Naive thymus-derived CD4-positive, alpha-beta T cell (primary cell): Measurements from ENCODE around the gene SLC39A11. TPM values are rescaled to one million over a fixed set of nuclear protein-coding genes. Genes with fewer than 3 reads are reported as not detected.
A peak's percentile ranks its signal among the peaks of the same experiment; 100 is the strongest.

Experiments
- ATAC-seq: fragments of 150-1000 bp; cut with Tn5 transposase; 2 replicates; pipeline ENCODE4 v1.10.0; 2021; ENCODE audit warnings: mild to moderate bottlenecking, moderate library complexity
- CTCF ChIA-PET: fragments of 350-600 bp; sonication (Branson Sonifier 250); formaldehyde crosslinking; loops from one replicate; lab custom pipeline; 2021; ENCODE audit warnings: antibody characterized with exemption; lab: Charles Lee
- POLR2A ChIA-PET: fragments of 350-600 bp; sonication (Branson Sonifier 250); formaldehyde crosslinking; loops from one replicate; lab custom pipeline; 2021; ENCODE audit warnings: antibody characterized with exemption, inconsistent platforms; lab: Charles Lee
- DNase-seq, 9 donors: peaks; one replicate each; pipeline versions ENCODE4 v3.0.0 to v3.0.0-alpha.2; 2020 to 2022; ENCODE audit warnings: mixed read lengths in 1 of 9
- H3K27ac ChIP-seq: one replicate; pipeline ENCODE4 v1.7.0; 2013; ENCODE audit warnings: mild to moderate bottlenecking, low read depth, low read length, moderate library complexity
- H3K27me3 ChIP-seq, 2 donors: one replicate each; pipeline ENCODE4 v1.7.0; 2013; ENCODE audit warnings: low read length in 2 of 2, mild to moderate bottlenecking in 2 of 2, moderate library complexity in 2 of 2; ENCODE audit not compliant: control insufficient read depth in 2 of 2, insufficient read depth in 2 of 2
- H3K36me3 ChIP-seq, 3 experiments: 1 replicate in 2 of 3; 2 replicates in 1 of 3; pipeline ENCODE4 v1.7.0; 2013; ENCODE audit warnings: low read length in 3 of 3, mild to moderate bottlenecking in 3 of 3, moderate library complexity in 1 of 3; ENCODE audit not compliant: insufficient read depth in 3 of 3, control insufficient read depth in 2 of 3
- H3K4me1 ChIP-seq, 2 donors: one replicate each; pipeline ENCODE4 v1.7.0; 2013; ENCODE audit warnings: low read length in 2 of 2, mild to moderate bottlenecking in 2 of 2, moderate library complexity in 1 of 2; ENCODE audit not compliant: control insufficient read depth in 2 of 2, insufficient read depth in 2 of 2
- H3K4me3 ChIP-seq: 2 replicates; pipeline ENCODE4 v1.7.0; 2013; ENCODE audit warnings: mild to moderate bottlenecking, low read length
- H3K9me3 ChIP-seq, 3 experiments: 1 replicate in 2 of 3; 2 replicates in 1 of 3; pipeline ENCODE4 v1.7.0; 2013; ENCODE audit warnings: low read length in 3 of 3; ENCODE audit not compliant: control insufficient read depth in 2 of 3
- H3K27ac Mint-ChIP-seq, 9 donors: one replicate each; pipeline ENCODE4 v1.8.0; 2020 to 2022; ENCODE audit warnings: mixed read lengths in 9 of 9, mild to moderate bottlenecking in 8 of 9, moderate library complexity in 5 of 9, inconsistent platforms in 2 of 9
- H3K27me3 Mint-ChIP-seq, 5 donors: one replicate each; pipeline ENCODE4 v1.8.0; 2021 to 2022; ENCODE audit warnings: mixed read lengths in 5 of 5, mild to moderate bottlenecking in 1 of 5
- H3K36me3 Mint-ChIP-seq, 5 donors: one replicate each; pipeline ENCODE4 v1.8.0; 2020 to 2022; ENCODE audit warnings: mixed read lengths in 5 of 5, mild to moderate bottlenecking in 3 of 5, inconsistent platforms in 1 of 5
- H3K4me1 Mint-ChIP-seq, 7 donors: one replicate each; pipeline ENCODE4 v1.8.0; 2020 to 2022; ENCODE audit warnings: mixed read lengths in 7 of 7, mild to moderate bottlenecking in 3 of 7, inconsistent platforms in 1 of 7
- H3K4me3 Mint-ChIP-seq, 10 donors: one replicate each; pipeline ENCODE4 v1.8.0; 2020 to 2022; ENCODE audit warnings: mild to moderate bottlenecking in 10 of 10, mixed read lengths in 10 of 10, moderate library complexity in 6 of 10, inconsistent platforms in 2 of 10
- H3K9me3 Mint-ChIP-seq, 11 donors: one replicate each; pipeline ENCODE4 v1.8.0; 2020 to 2022; ENCODE audit warnings: mixed read lengths in 11 of 11, mild to moderate bottlenecking in 4 of 11, inconsistent platforms in 1 of 11, moderate library complexity in 1 of 11
- intact Hi-C, 2 donors: fragments of 100-400 bp; cut with micrococcal nuclease; formaldehyde crosslinking; loops; one replicate each; pipeline ENCODE4 v1.15.1; 2023
- polyA plus RNA-seq, 2 donors: library from polyadenylated mRNA; unstranded; fragments of 300-500 nt; fragmentation: Illumina TruSeq; gene quantifications; one replicate each; pipeline ENCODE4 v1.2.3, GENCODE V29; 2021
- total RNA-seq, 6 experiments: library from RNA in 5 of 6; stranded (reverse) in 5 of 6; gene quantifications; 1 replicate in 5 of 6; 2 replicates in 1 of 6; pipeline ENCODE4 v1.2.3 and lab custom pipeline; 2021 to 2026

SLC39A11 gene
- total and polyA plus RNA-seq, 7 experiments from 2014 or later: 8.5 to 36.7 (median 19.8) TPM

DNA sequence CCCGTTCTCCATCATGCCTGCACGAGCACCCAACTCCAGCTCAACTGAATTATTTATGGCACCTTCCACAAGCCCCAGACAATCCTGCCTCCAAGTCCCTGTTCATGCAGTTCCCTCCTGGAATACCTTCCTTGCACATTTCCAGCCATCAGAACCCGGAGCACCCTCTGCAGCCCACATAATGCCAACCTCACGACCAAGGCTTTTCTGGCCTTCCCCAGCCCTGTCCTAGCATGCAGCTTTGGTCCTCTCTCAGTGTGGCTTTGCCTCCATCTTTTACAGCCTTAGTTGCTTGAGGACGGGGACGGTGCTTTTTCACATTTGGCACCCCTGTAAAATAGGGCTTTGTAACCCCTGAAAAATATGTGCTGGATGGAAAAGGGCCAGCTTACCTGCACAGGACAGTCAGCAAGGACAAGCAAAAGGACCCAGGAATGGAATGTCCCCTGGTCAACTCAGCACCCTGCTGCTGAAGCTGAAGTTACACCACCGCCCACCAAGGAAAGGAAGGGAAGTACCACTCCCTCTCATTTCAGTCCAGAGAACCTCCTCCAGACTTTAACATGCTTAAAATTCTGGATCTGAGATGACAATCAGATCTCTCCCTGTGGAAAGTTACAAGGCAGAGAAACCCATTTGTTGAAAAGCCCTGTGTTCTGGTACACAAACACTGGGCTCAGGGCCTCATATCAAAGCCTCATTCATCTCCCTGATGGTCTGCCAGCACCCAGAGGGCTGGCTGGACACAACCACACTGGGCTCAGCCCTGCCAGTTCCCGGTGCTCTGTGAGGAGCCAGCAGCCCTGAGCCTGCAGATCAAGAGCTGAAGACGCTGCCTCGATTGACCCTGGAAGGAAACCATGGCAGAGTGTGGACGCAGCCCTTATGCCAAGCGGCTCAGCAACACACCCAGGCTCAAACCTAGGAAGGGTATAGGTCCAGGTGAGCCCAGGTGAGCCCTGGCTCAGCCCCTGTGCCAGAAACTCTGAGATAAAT, 2.9 kb downstream of the SLC39A11 start:
- ChIA-PET POLR2A (no interaction called here), CTCF (no interaction called here)
- H3K27ac Mint-ChIP-seq: peak overlapping the region in 2 of 9 donors; percentile 5 to 23
- H3K27me3 ChIP-seq: no peaks in the 10 kb centered on the region
- H3K4me3 Mint-ChIP-seq: no peak overlapping the region
- peaks cover 0 to 41% (median 36%) of the 10 kb centered on the region in 7 donors for H3K4me1 Mint-ChIP-seq
- peaks cover 7 to 20% of the 10 kb centered on the region in 2 donors for H3K4me1 ChIP-seq
- no peak overlapping the region for H3K27ac ChIP-seq
- peaks cover 0 to 6% (median 0%) of the 10 kb centered on the region in 5 donors for H3K27me3 Mint-ChIP-seq
- H3K9me3 Mint-ChIP-seq: no peaks in the 10 kb centered on the region
- ATAC-seq: no peak
- H3K4me3 ChIP-seq: no peak overlapping the region
- H3K36me3 Mint-ChIP-seq: peaks cover 6 to 43% (median 23%) of the 10 kb centered on the region in 5 donors
- no peaks in the 10 kb centered on the region for H3K9me3 ChIP-seq
- intact Hi-C loops: loop anchor here (5.0 kb wide), 1 partner anchor 223 kb away; the partner anchor contains the start of gene CDC42EP4 (in 2 of the 2)
- H3K36me3 ChIP-seq: peaks cover 0 to 31% (median 0%) of the 10 kb centered on the region in 3 experiments
- no peak for DNase-seq

- no peak overlapping the region for H3K27ac ChIP-seq
- ChIA-PET CTCF (no interaction called here), POLR2A (no interaction called here)
- DNase-seq (no peak), ATAC-seq (no peak)
- Mint-ChIP-seq H3K4me1 (peaks cover 0 to 41% (median 36%) of the 10 kb centered on the region in 7 donors), H3K4me3 (no peak overlapping the region), H3K27ac (no peak overlapping the region), H3K36me3 (peaks cover 9 to 54% (median 31%) of the 10 kb centered on the region in 5 donors), H3K9me3 (peaks cover 0 to 2% (median 0%) of the 10 kb centered on the region in 11 donors), H3K27me3 (peaks cover 0 to 3% (median 0%) of the 10 kb centered on the region in 5 donors)
- no peak overlapping the region for H3K4me3 ChIP-seq
- H3K27me3 ChIP-seq: no peaks in the 10 kb centered on the region
- intact Hi-C loops: no loop called here
- peaks cover 0 to 41% (median 0%) of the 10 kb centered on the region in 3 experiments for H3K36me3 ChIP-seq
- peaks cover 7 to 20% of the 10 kb centered on the region in 2 donors for H3K4me1 ChIP-seq
- no peaks in the 10 kb centered on the region for H3K9me3 ChIP-seq
Measured at GRCh38 chr17:73088561-73088960, 3.9 kb downstream of the SLC39A11 start.

DNA sequence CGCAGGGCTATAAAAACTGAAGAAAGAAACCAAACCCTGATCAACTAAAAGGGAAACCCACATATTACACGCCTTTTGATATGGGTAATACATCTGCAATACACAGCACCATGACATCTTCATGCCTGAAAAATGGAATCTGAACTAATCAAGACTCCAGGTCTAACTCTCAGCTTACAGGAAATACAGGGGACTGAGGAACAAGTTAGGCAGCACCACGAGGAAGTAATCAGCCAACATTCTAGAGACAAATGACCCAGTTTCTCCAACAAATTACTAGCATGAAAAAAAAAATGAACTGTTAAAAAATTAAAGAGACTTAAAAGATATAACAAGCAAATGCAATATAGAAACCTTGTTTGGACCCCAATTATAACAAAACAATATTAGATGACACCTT, 9.1 kb downstream of the SLC39A11 start:
- Histone ChIP-seq H3K27ac (no peak overlapping the region), H3K27me3 (no peaks in the 10 kb centered on the region), H3K4me1 (no peaks in the 10 kb centered on the region), H3K4me3 (no peak overlapping the region), H3K36me3 (peaks cover 0 to 46% (median 0%) of the 10 kb centered on the region in 3 experiments), H3K9me3 (no peaks in the 10 kb centered on the region)
- CTCF ChIA-PET: no interaction called here
- no peak overlapping the region for H3K4me3 Mint-ChIP-seq
- POLR2A ChIA-PET: no interaction called here
- DNase-seq: no peak
- ATAC-seq: no peak
- intact Hi-C loops: no loop called here
- H3K36me3 Mint-ChIP-seq: peaks cover 26 to 79% (median 63%) of the 10 kb centered on the region in 5 donors
- H3K9me3 Mint-ChIP-seq: peaks cover 0 to 12% (median 3%) of the 10 kb centered on the region in 11 donors
- H3K27me3 Mint-ChIP-seq: no peaks in the 10 kb centered on the region
- H3K4me1 Mint-ChIP-seq: peaks cover 0 to 19% (median 12%) of the 10 kb centered on the region in 7 donors
- peak overlapping the region in 1 of 9 donors; percentile 13 for H3K27ac Mint-ChIP-seq

GRCh38 chr17:73074566-73074965, 17.9 kb downstream of the SLC39A11 start:
- H3K27me3 ChIP-seq: no peaks in the 10 kb centered on the region
- Mint-ChIP-seq H3K4me3 (no peak overlapping the region), H3K27me3 (no peaks in the 10 kb centered on the region), H3K9me3 (peaks cover 0 to 6% (median 0%) of the 10 kb centered on the region in 11 donors), H3K36me3 (peaks cover 9 to 78% (median 43%) of the 10 kb centered on the region in 5 donors), H3K4me1 (peaks cover 0 to 12% (median 5%) of the 10 kb centered on the region in 7 donors), H3K27ac (no peak overlapping the region)
- CTCF ChIA-PET: interaction anchor here (0.9 kb wide), 1 partner anchor 21 kb away, joined by 3 read pairs; no protein-coding TSS in a partner anchor
- H3K36me3 ChIP-seq: peaks cover 0 to 11% (median 0%) of the 10 kb centered on the region in 3 experiments
- no peak overlapping the region for H3K27ac ChIP-seq
- no peaks in the 10 kb centered on the region for H3K9me3 ChIP-seq
- no peak overlapping the region for H3K4me3 ChIP-seq
- DNase-seq: no peak
- no peaks in the 10 kb centered on the region for H3K4me1 ChIP-seq
- POLR2A ChIA-PET: no interaction called here
- no peak for ATAC-seq
- intact Hi-C loops: no loop called here

DNA sequence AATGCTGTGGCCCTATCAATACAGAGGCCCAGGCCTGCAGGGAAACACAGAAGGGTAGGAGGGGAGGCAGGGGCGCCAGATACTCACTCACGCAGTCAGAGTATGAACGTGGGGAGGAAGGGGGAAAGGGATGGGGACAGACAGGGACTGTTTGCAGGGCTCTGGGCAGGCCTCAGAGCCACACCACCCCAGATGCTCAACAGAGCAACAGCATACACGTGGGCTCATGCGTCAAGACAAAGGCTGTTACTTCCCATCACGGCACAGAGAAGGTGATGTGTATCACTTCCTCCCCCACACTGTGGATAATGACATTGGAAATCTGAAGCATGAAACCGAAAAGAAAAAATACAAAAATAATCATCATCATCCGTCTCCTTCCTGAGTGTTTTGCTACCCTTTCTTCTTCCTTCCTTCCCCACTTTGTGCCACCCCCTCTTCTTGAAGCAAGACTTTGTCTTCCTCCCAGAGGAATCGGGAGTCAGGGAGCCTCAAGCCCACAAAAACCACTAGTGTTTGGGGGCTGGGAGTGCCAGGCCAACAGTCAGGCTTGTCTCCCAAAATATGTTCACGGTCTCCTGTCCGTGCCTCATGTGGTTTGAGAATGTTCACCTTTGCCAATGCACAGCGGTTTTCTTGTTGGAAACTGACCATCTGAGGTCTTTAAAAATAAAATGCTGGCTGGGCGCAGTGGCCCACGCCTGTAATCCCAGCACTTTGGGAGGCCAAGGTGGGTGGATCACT, 20.1 kb downstream of the SLC39A11 start:
- DNase-seq (no peak), ATAC-seq (peak; percentile 36)
- no peaks in the 10 kb centered on the region for H3K4me1 ChIP-seq
- Mint-ChIP-seq H3K36me3 (peaks cover 0 to 85% (median 46%) of the 10 kb centered on the region in 5 donors), H3K4me1 (peaks cover 0 to 21% (median 8%) of the 10 kb centered on the region in 7 donors), H3K27ac (no peak overlapping the region), H3K4me3 (peak overlapping the region in 1 of 10 donors; percentile 53), H3K9me3 (peaks cover 0 to 6% (median 0%) of the 10 kb centered on the region in 11 donors), H3K27me3 (no peaks in the 10 kb centered on the region)
- H3K27ac ChIP-seq: no peak overlapping the region
- H3K4me3 ChIP-seq: no peak overlapping the region
- H3K36me3 ChIP-seq: peaks cover 0 to 11% (median 0%) of the 10 kb centered on the region in 3 experiments
- intact Hi-C loops: no loop called here
- POLR2A ChIA-PET: no interaction called here
- CTCF ChIA-PET: no interaction called here
- H3K9me3 ChIP-seq: no peaks in the 10 kb centered on the region
- H3K27me3 ChIP-seq: no peaks in the 10 kb centered on the region
